H1 (cell line): Measurements from ENCODE around the gene CIDEA. TPM values are rescaled to one million over a fixed set of nuclear protein-coding genes. Genes with fewer than 3 reads are reported as not detected.

Source experiments
- BCL11A ChIP-seq, 2 experiments: IDR thresholded peaks; one replicate each; pipeline ENCODE4 v1.6.1; 2011; ENCODE audit warnings: low read depth in 2 of 2, low read length in 2 of 2, mild to moderate bottlenecking in 2 of 2
- CHD7 ChIP-seq: fragments of 300-600 bp; sonication (generic); IDR thresholded peaks from 2 replicates; pipeline ENCODE4 v1.7.1; 2012; ENCODE audit warnings: low read length, moderate library complexity, mild to moderate bottlenecking, inconsistent platforms; ENCODE audit not compliant: insufficient replicate concordance
- EGR1 ChIP-seq: IDR thresholded peaks from 2 replicates; pipeline ENCODE4 v1.6.1; 2011; ENCODE audit warnings: low read depth, low read length, borderline replicate concordance
- KDM4A ChIP-seq: IDR thresholded peaks from one replicate; pipeline ENCODE4 v1.7.1; 2012; ENCODE audit warnings: low read depth, mild to moderate bottlenecking, moderate library complexity, low read length, inconsistent platforms; ENCODE audit not compliant: severe bottlenecking
- PHF8 ChIP-seq: fragments of 200-600 bp; sonication (generic); conservative IDR thresholded peaks from 2 replicates; pipeline ENCODE4 v1.7.1; 2012; ENCODE audit warnings: low read depth, mild to moderate bottlenecking, inconsistent platforms, low read length, moderate library complexity
- POLR2A ChIP-seq, 2 experiments: IDR thresholded peaks; 1 replicate in 1 of 2; 2 replicates in 1 of 2; pipeline ENCODE4 v1.6.1; 2011; ENCODE audit warnings: low read depth in 2 of 2, low read length in 2 of 2, mild to moderate bottlenecking in 2 of 2; ENCODE audit errors: control extremely low read depth in 1 of 2
- SP4 ChIP-seq: IDR thresholded peaks from 2 replicates; pipeline ENCODE4 v1.6.1; 2012; ENCODE audit warnings: low read length, inconsistent platforms
- polyA plus RNA-seq, 7 experiments: library from polyadenylated mRNA; depleted of rRNA in 3 of 7; stranded (reverse) in 5 of 7; unstranded in 2 of 7; fragments of >200 nt in 5 of 7; fragments of 200-250 nt in 2 of 7; gene quantifications; 1 replicate in 5 of 7; 2 replicates in 1 of 7; 4 replicates in 1 of 7; pipeline versions ENCODE4 v1.2.1 to v1.2.3, GENCODE V29; 2011 to 2013; ENCODE audit warnings: missing spikeins in 2 of 7, mixed read lengths in 2 of 7
- total RNA-seq: library from RNA; stranded (reverse); fragmentation: NEBNext Ultra II Directional; extraction: Animal tissue kit (Norgen Biotek cat#: 25700); gene quantifications from 2 replicates; pipeline ENCODE4 v1.2.1, GENCODE V29; 2021
- TF ChIP-seq, protein P1 (sequence below): IDR thresholded peaks from 2 replicates; pipeline ENCODE4 v1.6.1; 2012; ENCODE audit warnings: inconsistent platforms

The CIDEA gene
- total and polyA plus RNA-seq, 2 of the 8 experiments (the other 6 are each of a cell fraction or from before 2014, with no cell fraction given): not detected

DNA sequence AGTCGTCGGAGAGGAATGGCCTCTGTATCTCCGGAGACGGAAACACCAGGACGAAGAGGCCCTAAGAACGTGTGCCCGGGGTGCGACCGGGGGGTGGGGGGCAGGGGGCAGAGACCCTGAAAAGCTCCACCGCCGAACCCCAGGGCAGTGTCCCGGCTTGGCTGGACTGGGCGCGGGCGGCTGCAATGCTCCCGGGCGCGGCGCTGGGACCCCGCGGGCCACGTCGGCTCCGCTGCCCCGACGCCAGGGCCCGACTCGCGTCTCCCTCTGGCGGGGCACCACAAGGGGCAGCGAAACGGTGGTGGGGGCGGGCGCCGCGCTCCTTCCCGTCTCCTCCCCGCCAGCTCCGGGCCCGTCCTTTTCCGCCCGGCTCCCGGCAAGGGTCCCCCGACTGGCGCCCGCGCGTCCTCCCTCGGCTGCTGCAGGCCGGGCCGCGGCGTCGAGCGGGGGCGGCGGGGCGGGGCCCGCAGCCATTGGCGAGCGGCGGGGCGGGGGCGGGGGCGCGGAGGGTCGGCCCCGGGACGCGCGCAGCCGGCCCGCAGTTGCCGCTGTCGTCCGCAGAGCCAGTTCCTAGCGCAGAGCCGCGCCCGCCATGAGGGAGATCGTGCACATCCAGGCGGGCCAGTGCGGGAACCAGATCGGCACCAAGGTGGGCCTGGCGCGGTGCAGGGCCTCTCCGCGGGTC lies 53.7 kb downstream of the CIDEA start, which contains the start of gene TUBB6 (continued):
- TF ChIP-seq EGR1: peak; percentile 8; the same call in 1 of the 2 replicates
- TF ChIP-seq CHD7: no peak
- TF ChIP-seq, protein P1, sequence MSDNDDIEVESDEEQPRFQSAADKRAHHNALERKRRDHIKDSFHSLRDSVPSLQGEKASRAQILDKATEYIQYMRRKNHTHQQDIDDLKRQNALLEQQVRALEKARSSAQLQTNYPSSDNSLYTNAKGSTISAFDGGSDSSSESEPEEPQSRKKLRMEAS: peak; percentile 7; the same call in 1 of the 2 replicates
- peak; percentile 19 for TF ChIP-seq KDM4A
- TF ChIP-seq SP4: no peak
- no peak for TF ChIP-seq BCL11A (IDR thresholded peaks at IDR 0.05; ENCODE audit: low read depth in 2 of 2, low read length in 2 of 2)
- 0 out of 2 replicates have a peak, but pooled peaks have one; percentile 67 for TF ChIP-seq PHF8
- TF ChIP-seq POLR2A (IDR thresholded peaks at IDR 0.05; ENCODE audit: control extremely low read depth in 1 of 2, low read depth in 2 of 2, low read length in 2 of 2): peak in 1 of 2 experiments; percentile 50; a peak in 1 of 3 replicates
- TF ChIP-seq, all 59 proteins: peak for 11
